ENCODE measurements around the gene SUN1.
"Not testable (repeated sequence)": the region's sequence is repeated elsewhere in the genome, so short reads cannot be mapped to it uniquely, and the experiment has no call there.

Gene SUN1

DNA sequence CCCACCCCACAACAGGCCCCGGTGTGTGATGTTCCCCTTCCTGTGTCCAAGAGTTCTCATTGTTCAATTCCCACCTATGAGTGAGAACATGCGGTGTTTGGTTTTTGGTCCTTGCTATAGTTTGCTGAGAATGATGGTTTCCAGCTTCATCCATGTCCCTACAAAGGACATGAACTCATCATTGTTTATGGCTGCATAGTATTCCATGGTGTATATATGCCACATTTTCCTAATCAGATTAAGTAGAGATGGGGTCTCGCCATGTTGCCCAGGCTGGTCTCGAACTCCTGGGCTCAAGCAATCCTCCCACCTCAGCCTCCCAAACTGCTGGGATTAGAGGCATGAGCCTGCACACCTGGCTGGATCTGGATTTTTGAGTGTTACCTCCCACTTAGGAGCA, 28.5 kb upstream of the SUN1 start:
- DNase-seq = not testable (repeated sequence)

DNA sequence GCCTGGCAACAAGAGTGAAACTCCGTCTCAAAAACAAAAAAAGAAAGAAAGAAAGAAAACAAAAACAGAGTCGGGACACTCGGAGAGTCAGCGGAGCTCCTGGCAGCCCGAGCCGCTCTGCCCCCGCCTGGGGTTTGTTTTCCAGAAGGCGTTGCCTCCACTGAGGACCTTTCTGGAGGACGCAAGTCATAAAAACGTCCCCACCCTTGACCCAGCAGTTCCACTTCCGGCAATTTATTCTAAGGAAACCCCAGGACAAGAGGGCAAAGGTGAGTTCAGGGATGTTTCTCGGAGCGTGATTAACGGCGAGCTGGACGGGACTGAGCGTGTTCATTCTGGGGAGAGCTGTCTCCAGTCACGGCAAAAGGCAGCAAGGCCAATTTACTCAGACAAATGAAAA, 27.0 kb upstream of the SUN1 start:
- DNase-seq = no peak

DNA sequence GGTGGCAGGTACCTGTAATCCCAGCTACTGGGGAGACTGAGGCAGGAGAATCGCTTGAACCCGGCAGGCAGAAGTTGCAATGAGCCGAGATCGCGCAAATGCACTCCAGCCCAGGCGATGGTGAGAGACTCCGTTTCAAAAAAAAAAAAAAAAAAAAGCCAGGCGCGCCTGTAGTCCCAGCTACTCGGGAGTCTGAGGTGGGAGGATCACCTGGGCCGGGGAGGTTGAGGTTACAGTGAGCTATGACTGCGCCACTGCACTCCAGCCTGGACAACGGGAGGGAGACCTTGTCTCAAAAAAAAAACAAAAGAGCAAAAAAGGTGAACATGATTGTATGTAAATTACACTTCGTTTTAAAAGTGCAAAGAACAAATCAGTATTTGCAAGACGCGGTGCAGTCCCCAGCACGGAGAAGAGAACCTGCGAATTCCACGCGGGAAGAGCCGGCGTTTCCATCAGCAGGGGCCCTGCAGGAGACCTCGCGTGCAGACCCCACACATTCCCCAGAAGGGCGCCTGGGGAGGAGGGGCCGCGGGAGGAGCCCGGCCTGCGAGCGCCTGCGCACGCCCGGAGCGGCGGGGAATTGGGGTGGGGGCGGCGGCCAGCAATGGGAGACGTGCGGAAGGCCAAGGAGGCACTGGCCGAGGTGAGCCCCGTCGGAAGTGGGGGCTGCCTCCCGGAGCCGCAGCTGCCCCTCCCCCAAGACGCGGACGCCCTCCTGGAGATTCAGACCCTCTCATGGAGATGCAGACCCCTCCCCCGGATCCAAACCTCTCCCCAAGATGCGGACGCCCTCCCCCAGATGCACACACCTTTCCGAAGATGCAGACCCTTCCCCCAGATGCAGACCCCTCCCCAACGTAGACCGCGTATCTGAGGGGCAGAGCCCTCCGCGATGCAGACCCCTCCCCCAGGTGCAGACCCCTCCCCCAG, 16.7 kb upstream of the SUN1 start:
- peak; percentile 11 for DNase-seq

DNA sequence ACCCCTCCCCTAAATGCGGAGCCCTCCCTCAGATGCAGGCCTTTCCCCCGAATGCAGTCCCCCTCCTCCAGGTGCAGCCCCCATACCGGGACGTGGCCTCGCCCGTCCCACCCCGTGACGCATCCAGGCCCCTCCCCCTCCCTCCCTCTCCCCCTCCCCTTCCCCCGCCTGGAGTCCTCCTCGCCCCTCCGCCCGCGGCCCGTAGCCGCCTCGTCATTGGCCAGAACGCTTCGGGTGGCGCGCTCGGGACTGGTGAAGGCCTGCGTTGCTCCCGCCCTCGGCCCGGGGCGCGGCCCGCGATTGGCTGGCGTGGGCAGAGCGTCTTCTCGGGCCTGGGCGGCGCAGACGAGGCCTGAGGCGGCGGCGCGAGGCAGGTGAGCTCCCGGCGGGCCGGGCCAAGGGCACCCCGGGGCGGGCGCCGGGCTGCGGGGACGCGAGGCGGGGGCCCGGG, 16.0 kb upstream of the SUN1 start:
- peak; percentile 99 for DNase-seq

DNA sequence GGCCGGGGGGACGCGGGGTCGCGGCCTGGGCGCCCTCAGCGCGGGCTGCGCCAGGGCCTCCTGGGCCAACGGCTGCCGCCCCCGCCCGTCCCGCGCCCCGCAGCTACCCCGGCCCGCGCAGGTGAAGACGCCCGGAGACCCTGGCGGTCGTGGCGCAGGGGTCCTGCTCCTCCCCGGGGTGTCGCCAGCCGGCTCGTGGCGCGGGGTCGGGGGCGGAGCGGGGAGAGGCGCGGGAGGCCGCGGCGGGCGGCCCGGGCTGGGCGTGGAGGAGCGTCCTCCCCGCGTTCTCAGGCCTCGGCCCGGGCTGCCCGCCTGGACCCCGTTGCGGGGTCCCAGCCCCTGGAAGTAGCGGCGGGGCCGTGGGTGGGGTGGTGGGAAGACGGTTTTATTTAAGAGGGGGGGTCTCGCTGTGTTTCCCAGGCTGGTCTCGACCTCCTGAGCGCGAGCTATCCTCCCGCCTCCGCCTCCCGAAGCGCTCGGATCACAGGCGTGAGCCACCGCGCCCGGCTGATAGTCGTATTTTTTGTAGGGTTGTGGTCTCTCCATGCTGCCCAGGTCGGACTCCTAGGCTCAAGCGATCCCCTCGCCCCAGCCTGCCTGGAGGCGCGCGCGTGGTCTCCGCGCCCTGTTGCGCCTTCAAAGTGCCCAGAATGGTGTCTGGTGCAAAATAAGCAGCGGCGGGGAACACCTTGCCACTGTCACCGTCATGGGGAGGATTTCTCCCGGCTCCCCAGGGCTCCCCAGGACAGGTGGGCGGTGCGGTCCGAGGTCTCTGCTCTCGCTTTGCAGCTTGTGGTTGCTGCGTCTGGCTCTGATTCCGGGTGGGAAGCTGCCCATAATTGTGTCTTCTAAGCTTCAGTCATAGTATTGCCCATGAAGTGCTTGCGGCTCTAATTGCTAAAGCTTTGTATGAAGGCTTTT, 15.3 kb upstream of the SUN1 start:
- peak; percentile 43 for DNase-seq

DNA sequence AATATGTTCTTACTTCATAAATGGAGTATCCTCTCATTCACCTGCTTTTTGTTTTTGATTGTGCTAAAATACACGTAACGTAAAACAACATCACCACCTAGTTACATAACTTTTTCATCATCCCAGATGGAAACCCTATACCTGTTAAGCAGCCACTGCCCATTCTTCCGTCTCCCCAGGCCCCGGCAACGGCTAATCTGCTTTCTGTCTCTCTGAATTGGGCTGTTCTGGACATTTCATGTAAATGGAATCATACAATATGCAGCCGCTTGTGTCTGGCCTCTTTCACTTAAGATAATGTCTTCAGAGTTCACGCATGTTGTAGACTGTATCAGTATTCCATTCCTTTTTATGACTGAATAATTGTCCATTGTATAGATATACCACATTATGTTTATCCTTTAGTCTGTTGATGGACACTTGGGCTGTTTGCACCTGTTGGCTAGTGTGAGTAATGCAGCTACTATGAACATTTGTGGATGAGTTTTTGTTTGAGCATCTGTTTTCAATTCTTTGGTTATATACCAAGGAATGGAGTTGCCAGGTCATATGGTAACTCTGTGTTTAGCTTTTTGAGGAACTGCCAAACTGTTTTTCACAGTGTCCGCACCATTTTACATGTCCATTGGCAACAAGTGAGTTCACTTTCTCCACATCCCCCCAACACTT, 14.1 kb upstream of the SUN1 start:
- DNase-seq = peak; percentile 27

DNA sequence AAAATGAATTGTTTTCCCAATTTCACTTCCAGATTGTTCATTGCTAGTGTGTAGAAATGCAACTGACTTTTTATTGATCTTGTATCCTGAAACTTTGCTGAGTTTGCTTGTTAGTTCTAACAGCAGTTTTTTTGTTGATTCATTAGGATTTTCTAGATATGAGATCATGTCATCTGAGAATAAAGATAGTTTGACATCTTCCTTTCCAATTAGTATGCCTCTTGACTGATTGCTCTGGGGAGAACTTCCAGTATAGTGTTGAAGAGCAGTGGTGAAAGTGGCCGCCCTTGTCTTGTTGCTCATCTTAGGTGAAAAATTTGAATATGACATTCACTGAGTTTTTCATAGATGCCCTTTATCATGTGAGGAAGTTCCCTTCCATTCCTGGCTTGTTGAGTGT, 11.9 kb upstream of the SUN1 start:
- DNase-seq = peak; percentile 26

DNA sequence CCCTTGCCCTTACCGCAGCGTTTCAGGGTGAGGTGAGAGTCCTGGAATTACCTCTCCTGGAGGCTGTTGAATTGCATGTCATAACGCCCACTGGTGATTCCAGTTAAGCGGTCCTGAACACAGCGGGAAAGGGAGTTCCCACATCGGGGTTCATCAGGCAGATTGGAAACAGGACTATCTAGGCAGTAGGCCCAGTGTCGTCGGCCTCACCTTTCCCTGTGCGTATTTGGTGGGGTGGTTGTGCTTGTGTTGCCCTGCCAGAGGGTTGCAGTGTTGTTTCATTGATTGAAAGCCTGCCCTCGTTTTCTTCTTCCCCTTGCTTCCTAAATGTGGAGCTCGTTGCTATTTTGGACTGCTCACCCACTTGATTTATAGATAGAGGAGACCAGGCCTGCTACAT, 10.6 kb upstream of the SUN1 start:
- no peak for DNase-seq

DNA sequence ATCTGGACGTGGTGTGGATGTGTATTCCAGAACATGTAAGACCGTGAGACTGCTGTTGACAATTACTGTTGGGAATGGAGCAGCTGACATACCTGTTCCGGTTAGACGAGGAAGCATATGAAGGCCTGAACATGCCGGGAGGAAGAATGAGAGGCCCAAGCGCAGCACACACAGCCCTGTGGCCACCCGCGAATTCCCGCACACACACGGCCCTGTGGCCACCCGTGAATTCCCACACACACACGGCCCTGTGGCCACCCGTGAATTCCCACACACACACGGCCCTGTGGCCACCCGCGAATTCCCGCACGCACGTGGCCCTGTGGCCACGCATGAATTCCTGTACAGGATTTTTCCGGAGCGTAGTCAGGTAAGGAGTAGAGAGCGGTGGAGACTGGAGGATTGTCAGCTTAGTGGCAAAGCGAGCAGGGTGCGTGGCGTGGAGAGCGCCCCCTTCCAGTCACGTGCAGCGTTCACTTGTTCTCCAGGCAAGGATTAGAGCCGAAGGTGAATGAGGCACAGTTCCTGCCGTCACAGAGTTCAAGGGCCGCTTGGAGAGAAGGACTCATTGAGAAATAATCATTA, 9.5 kb upstream of the SUN1 start:
- DNase-seq = no peak

DNA sequence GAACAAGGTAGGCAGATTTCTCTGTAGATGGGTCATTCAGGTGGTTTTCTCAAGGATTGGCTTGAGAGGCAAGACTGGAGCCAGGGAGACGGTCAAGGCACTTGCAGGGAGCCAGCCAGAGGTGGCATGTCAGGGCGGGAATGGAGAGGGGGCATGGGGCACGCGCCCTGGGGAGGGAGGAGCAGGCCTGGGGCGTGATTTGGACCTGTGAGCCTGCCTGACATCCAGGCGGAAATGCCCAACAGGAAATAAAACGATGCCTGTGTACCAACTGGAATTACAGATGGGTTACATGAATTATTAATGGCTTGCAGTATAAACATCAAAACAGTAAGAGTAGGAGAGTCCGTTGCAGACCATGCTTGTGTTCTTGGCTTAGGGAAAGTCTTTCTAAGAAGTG, 8.6 kb upstream of the SUN1 start:
- DNase-seq = no peak

DNA sequence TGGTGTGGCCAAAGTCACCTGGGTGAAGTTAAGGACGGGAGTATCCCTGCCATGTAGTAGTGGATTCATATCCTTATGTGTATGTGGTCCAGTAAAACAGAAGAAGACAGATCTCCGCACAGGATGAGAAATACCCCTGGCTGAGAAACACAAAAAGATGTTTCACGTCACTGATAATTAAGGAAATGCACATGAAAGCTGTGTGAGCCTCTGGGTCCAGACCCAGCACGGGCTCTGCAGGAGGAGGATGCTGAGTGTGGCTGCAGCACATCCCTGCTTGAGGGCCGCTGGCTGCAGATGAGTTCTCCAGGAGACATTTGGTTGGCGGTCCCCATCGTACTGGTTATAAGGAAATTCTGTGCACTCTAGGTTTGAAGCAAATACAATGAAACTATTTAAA, 8.2 kb upstream of the SUN1 start:
- DNase-seq = no peak

DNA sequence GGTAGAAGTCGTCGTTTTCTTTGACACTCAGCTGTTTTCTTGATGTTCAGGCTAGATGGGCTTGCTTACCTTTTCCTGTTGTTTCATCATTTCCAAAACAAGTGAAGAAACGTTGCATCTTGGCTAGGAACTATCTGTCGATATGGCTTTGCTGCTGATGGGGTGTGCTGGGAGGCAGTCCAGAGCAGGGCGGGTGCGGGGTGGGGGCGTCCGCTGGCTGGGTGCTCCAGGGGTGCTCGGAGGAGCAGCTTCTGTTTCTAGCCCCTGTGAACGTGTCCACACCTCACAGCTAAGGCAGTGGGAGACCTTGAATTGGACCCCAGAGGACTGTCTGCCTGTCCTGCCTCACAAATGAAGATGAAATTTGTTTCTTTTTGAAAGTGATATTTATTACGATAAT, 7.6 kb upstream of the SUN1 start:
- no peak for DNase-seq

DNA sequence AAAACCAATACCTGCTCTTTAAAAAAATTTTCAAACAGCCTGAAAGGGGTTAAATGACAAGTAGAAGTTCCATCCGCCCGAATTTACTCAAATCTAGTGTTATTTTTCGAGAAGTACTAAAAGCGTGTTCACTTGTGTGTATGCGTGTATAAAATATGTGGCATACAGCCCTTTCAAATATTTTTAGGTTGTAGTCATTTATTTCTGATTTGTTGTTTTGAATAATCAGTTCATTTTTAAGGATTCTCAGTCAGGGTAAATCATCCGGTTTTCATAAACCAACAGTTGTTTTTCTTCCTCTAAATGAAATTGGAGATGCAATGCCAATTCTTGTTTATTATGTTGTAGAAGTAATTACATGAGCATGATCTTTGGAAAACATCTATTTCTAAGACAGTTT, 6.9 kb upstream of the SUN1 start:
- DNase-seq = no peak

DNA sequence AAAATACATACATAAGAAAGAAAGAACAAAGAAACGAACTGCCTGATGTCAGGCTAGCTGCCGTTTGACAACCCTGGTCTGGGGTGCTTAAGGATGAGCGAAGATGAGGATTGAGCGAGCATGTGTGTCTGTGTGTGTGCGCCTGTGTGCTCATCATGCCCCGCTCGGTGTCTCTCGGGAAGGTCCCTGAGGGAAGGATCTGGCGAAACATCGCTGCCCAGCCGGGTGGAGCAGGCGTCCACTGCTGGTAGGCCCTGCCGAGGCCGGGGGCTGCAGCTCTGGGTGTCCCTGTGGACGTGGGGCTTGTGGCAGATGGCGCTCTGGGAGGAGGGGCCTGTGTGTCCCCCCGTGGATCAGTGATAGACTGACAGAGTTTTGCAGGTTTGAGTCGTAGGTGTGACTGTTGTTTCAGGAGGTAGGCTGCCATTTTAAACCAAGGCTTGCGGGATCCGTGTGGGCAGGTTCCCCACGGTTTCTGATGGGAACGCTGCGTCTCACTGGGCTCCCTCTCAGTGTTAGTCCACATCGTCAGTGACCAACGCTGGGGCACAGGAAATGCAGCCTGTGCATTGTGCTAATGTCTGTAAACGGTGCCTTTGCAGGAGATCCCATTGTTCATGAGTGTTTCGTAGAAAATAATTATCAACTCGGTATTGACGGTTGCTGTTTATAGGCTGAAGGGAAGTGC, 5.9 kb upstream of the SUN1 start:
- no peak for DNase-seq

DNA sequence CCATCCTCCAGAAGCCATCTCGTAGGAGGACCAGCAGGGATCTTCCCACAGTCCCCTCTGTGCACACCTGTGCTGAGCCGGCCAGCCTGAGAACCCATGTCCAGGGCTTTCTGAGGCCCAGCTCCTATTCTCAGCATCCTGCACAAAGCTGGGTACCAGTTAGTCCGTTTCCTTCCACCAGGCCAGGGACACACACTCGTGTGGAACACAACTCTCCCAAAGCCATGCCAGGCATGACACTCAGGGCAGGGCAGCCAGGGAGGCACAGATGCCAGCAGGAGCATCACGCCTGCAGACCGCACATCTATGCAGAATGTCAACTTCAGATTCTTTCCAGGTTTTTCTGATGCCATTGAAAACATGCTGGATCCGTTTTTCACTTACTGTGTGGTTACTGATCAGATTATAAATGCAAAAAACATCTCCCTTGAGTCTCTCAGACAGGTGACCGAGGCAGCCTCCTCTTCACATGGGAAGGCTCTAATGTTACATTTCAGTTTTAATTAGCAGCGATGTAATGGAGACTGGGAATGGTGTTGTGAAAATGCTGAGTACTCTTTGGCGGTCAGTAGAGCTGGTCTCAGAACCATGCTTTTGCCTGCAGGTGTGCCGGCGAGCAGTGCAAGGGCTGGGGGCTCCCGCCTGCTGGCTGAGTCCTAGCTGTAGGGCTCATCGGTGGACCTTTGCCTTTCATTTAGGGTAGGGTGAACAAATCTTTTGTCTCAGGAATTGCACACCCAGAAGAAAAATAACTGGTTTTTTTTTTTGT, 3.3 kb upstream of the SUN1 start:
- DNase-seq = no peak

DNA sequence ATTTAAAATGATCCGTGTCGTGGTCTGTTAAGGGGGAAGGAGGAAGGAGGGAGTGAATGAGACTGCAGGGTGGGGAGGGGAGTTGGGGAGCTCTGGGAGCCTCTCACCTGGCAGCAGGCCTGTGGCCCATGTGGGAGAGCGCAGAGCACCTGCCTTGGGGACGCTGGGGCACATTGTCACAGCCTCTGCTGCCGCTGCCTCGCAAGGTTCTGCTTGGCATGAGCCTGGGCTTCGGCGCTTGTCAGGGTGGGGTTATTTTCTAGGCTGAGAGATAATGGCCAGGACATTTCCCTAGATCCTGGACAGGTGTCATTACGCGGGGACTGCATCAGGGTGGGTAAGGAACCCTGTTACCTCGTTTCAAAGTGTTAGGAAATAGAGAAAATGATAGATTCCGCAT, 2.2 kb upstream of the SUN1 start:
- no peak for DNase-seq

DNA sequence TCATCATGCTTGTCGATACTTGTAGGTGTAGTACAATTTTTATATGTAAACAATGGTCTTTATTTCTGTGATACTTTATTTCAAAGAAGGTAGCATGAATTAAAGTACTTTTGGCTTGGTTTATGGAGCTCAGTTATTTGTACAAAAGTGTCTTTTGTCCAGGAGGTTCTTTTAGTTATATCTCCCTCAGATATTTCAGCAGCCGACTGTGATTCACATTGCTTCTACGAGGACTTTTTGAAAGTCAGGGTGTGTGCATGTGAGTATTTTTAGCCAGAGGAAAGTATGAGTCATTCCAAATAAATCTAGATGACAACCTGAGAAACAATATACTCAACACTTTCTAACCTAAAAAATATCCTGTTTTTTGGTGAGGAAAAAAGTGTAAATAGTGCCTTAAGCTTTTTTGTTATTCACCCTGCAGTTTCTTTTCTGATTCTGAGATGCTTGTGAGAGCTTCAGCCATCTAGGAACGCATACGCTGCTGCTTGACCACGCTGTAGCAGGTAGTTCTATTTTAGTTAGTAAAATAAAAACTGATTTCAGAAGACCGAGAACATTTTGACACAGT, 595 bp upstream of the SUN1 start:
- DNase-seq = peak; percentile 85

DNA sequence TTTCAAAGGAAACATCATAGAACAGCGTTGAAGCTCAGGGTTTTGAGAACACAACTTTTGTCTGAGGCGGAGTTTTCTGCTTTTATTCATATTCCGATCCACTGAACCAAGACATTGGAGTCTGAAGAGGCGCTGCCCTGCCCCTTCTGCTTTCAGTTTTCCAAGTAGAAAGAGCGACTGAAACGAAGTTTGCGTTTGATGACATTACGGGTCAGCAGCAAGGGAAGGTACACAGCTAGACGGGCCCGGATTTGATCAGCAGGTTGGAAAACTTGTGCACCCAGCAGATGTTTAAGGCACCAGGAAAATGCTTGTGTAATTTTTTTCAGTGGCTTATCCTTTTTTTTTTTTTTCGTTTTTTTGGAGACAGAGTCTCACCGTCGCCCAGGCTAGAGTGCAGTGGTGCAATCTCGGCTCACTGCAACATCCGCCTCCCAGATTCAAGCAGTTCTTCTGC, 720 bp downstream of the SUN1 start:
- DNase-seq = no peak

DNA sequence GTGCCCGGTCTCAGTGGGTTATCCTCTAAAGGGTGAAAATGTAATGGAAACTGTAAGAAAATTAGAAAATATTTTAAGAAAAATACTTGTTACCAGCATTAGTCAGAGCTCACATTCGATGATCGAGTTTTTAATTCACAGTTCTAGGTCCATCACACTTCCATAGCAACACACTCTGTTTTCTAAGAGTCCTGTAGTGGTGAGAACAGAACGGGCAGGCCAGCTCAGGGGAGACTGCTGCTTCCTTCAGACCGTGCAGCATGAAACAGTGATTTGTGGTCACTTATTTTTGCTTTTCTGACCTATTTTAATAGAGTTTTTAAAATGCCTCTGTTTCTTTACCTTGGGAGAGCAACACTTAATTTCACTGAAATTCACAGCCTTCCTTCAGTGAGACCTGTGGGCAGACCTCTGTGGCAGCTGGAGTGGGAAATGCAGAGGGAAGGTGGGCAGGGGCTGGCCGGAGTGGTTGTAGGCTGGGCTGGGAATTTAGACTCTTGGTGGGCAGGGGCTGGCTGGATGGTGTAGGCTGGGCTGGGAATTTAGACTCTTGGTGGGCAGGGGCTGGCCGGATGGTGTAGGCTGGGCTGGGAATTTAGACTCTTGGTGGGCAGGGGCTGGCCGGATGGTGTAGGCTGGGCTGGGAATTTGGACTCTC, 1.5 kb downstream of the SUN1 start:
- no peak for DNase-seq

DNA sequence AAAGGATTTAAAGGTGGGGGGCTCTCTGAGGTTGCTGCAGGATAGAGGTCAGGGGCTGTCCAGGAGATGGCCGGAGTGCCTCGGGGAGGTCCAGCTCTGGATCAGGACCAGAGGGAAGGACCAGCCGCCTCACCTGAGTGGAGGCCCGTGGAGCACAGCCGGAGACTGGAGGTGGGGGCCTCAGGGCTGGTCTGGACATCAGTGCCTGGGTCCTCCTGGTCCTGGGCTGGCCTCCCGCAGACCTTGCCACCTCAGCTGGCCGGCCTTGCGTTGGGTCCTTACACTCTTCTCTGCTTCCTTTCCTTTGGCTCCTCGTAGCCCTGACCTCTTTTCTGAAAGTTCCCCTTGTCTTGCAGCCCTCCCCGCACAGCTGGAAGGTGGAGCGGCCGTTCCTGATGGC, 2.0 kb downstream of the SUN1 start:
- no peak for DNase-seq
